ENCODE measurements around the gene NMD3.
"Not testable (repeated sequence)": the region's sequence is repeated elsewhere in the genome, so short reads cannot be mapped to it uniquely, and the experiment has no call there.

The NMD3 gene

GRCh38 chr3:161233557-161233956 lies 12.4 kb downstream of the NMD3 start:
- DNase-seq: no peak

- DNase-seq: no peak
These were observed 15.1 kb downstream of the NMD3 start for GRCh38 chr3:161236240-161236639.

GRCh38 chr3:161239700-161240099 lies 18.6 kb downstream of the NMD3 start:
- DNase-seq: no peak

DNA sequence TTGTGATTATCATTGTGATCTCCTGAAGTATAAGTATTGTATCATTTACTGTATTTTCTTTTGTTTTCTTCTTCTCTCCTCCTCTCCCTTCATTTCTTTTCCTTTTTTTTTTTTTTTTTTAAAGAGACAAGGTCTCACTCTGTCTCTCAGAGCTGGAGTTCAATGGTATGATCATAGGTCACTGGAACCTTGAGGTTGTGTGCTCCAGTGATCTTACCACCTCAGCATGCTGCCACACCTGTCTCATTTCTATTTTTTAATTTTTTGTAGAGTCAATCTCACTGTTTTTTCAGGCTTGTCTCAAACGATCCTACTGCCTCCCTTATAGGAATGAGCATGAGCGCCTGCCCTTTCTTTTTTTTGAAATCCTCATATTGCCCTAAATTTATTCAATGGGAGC lies 23.4 kb downstream of the NMD3 start:
- DNase-seq: no peak

DNA sequence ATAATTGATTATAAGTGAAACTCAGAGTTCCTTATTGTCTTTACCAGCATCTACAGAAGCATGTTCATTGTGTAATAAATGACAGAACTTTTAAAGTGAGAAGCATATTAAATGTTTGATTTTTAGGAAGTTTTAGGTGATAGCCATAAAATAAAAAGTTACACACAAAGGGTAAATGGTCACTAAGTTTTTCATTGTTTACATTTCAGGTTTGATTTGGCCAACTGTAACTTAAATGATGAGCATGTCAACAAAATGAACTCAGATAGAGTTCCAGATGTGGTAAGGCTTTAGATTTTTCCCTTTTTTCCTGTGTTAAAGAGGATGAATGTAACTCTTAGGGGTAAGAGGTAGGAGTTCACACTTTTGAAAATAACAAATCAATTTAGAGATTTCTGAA lies 25.9 kb downstream of the NMD3 start:
- no peak for DNase-seq

DNA sequence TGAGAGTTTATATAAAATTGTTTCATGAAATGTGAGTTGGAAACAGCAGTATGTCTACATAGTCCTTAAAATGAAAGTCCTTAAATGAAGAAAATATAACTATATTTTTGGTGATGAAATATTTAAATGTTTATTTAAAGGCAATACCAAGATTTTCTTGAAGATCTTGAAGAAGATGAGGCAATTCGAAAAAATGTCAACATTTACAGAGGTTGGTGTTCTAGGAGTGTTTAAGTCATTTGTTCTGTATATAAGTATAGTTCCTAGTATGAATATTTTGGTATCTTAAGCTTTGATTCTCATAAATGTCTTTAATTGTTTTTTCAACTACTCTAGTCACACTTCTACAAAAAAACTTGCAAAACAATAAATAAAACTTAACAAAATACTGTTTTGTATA lies 29.0 kb downstream of the NMD3 start:
- no peak for DNase-seq

GRCh38 chr3:161251716-161252115 lies 30.6 kb downstream of the NMD3 start:
- no peak for DNase-seq

- no peak for DNase-seq
These were observed 31.0 kb downstream of the NMD3 start for GRCh38 chr3:161252143-161252542.

DNA sequence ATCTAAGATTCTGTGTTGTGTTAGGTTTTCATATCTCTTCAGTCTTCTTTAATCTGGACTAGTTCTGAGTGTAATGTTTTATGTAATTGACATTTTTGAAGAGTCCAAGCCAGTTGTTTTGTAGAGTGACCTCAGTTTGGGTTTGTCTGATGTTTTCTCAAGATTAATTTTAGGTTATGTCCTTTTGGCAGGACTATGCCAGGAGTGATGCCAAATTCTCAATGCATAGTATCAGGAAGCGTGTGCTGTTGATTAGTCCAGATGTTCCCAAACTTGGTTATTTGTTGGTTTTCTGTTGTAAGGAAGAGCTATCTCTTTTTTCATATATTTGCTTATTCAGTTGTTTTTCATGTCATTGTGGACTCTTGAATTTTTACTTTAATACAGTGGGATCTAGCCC lies 32.6 kb downstream of the NMD3 start:
- DNase-seq: no peak

DNA sequence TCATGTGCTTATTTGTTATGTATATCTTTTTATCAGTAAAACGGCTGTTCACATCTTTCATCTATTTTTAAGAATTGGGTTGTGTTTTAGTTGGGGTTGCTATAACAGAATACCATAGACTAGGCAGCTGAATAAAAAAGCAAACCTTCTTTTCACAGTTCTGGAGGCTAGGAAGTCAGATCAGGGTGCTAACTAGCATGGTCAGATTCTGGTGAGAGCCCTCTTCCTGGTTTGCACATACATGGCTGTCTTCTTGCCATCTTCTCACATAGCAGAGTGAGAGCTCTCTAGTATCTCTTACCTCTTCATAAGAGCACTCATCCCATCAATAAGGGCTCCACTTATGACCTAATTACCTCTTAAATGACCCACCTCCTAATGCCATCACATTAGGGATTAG lies 33.8 kb downstream of the NMD3 start:
- DNase-seq: no peak

- no peak for DNase-seq
These were observed 41.9 kb downstream of the NMD3 start for GRCh38 chr3:161263057-161263456.

DNA sequence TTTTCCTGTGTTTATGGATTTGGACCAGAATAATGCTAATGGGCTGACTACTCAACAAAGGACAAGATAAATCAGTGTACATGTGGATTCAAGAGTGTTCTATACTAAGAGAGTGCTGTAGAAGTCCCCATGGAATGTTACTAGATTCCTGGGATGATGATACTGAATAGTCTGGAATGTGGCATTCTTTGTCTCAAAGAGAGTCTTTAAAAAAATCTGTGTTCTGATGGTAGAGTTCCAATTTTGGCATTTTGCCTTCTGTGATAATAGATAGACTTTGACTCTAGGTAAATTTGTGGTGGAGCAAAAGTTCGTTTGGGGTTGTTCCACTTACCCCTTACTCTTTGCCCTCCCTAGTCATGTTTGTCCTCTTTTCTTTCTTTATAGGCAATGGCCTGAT lies 43.7 kb downstream of the NMD3 start:
- DNase-seq: no peak

DNA sequence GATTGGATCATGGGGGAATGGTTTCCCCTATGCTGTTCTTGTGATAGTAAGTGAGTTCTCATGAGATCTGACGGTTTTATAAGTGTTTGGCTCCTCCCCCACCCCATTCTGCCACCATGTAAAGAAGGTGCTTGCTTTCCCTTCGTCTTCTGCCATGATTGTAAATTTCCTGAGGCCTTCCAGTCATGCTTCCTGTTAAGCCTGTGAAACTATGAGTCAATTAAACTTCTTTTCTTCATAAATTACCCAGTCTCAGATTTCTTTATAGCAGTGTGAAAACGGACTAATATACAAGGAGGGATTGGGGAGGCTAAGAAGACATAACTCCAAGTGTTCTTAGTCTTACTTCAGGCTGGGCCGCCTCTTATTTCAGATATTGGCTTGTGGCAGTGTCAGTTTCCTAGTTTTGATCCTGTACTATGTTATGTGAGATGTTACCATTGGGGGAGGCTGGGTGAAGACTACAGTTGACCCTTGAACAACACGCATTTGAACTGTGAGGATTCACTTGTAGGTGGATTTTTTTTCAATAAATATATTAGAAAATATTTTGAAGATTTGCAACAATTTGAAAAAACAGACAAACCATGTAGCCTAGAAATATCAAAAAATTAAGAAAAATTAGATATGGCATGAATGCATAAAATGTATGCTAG lies 44.9 kb downstream of the NMD3 start:
- no peak for DNase-seq

DNA sequence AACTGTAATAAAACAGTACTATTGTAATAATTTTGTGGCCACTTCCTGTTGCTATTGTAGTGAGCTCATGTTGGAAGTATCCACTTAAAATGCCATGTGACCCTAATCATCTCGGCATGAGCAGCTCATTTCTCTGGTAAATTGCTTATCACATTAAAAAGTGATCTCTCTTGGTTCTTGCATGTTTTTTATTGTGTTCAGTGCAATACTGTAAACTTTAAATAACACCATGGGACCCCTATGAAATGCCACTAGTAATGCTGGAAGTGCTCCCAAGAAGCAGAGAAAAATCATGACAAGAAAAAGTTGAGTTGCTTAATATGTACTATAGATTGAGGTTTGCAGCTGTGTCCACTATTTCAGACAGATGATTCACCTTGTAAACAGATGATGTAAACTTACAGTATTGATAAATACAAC lies 45.6 kb downstream of the NMD3 start:
- DNase-seq: no peak

DNA sequence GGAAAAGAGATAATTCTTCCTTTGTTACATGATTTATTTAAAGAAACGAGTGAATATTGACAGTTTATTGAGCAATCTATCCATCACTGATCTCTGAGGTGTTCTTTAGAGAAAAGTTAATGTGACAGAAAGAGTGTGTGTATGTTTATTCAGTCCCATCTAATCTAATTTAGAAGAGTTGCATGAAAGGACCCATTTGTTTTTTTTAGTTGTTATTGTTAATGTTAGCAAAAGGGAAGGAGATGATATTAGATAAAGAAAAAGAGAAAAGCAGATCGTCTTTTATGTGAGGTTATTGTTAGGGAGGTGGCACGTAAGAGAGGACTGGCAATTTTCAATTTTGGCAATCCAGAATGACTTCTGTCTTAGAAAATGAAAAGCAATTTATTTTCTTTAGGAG lies 46.5 kb downstream of the NMD3 start:
- DNase-seq: no peak

GRCh38 chr3:161268601-161269000 lies 47.5 kb downstream of the NMD3 start:
- no peak for DNase-seq

- no peak for DNase-seq
These were observed 49.9 kb downstream of the NMD3 start for GRCh38 chr3:161270991-161271390.

DNA sequence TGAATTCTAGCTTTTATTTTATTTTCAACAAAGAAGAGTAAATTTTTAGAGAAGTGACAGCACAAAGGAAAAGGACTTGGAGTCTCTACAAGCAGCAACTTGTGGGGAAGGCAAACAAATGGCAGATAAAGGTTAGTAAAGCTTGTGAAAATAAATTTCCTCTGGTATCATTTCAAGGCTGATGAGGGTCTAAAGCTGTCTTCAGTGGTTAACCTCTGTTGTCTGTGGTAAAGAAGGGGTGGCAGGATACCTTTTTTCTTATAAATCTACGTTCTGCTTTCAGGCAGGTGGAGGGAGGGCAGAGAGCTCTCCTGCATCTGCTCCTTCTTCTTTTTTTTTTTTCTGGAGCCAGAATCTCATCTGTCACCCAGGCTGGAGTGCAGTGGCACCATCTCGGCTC lies 50.5 kb downstream of the NMD3 start:
- no peak for DNase-seq

GRCh38 chr3:161272524-161272923 lies 51.4 kb downstream of the NMD3 start:
- no peak for DNase-seq

DNA sequence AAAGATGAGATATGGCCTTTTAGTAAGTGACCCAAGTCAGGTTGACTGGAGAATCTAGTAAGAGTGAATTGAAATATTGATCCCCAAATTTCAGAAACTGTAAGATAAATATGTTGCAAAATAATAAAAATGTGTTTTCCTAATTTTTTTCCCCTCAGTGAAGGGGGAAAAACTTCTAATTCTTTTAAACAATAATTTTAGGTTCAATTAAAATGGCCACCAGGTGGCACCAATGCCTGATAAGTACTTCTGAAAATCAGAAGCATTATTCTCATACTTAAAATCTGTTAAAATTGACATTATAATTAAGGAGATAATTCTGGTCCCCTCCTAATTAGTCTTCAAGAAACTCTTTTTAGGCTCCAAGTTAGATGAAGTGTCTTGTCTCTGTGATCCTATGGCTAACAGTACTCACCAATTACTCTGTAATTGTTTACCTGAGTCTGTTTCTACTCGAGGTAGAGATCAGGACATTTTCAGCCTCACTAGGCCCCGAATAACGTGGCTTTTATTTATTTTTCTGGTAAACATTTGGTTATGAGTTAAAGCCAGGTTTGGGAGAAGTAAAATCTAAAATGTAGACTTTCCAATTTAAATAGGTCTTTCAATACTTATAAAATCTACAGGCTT lies 52.6 kb downstream of the NMD3 start:
- DNase-seq: no peak

- DNase-seq: no peak
These were observed 53.7 kb downstream of the NMD3 start for GRCh38 chr3:161274691-161275298.

DNA sequence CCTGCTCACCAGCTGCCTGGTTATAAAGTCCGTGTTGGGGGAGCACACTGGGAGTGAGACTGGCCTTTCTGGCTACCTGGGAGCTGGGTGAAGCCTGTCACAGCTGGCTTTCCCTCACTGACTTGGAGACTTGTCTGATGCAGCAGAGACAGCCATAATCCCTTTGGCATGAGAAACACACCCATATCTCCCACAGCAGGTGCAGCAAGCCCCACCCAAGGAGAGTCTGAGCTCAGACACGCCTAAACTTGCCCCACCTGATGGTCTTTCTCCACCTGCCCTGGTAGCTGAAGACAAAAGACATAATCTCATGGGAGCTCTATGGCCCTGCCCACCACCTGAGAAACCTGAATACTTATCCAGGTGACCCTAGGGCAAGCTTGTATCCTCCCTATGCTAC lies 54.8 kb downstream of the NMD3 start:
- DNase-seq: no peak

DNA sequence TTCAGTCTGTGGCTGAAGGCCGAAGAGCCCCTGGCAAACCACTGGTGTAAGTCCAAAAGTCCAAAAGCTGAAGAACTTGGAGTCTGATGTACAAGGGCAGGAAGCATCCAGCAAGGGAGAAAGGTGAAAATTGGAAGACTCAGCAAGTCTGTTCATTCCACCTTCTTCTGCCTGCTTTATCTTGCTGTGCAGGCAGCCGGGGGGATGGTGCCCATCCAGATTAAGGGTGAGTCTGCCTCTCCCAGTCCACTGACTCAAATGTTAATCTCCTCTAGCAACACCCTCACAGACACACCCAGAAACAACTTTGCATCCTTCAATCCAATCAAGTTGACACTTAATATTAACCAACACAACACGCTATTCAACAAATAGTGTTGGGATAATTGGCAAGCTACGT lies 61.3 kb downstream of the NMD3 start:
- DNase-seq: not testable (repeated sequence)

GRCh38 chr3:161284989-161285388 lies 63.9 kb downstream of the NMD3 start:
- no peak for DNase-seq

DNA sequence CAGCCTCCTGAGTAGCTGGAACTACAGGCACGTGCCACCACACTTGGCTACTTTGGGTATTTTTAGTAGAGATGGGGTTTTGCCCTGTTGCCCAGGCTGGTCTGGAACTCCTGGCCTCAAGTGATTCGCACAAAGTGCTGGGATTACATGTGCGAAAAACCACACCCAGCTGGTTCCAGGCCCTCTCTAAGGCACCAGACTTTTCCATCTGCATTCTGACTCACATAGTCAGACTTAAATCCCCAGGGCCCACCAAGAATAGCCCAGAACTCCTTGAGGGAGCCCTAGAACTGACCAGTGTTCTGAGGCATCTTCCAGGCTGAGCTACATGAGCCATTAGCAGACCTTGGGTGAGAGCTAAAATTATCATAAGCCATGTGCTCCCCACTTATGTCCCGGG lies 68.1 kb downstream of the NMD3 start:
- no peak for DNase-seq
